ENCODE measurements around the gene MT1M. TPM values are rescaled to one million over a fixed set of nuclear protein-coding genes. Genes with fewer than 3 reads are reported as not detected.
A peak's percentile ranks its signal among the peaks of the same experiment; 100 is the strongest.

The MT1M gene
- total RNA-seq, 1 donor = 10.3 TPM

DNA sequence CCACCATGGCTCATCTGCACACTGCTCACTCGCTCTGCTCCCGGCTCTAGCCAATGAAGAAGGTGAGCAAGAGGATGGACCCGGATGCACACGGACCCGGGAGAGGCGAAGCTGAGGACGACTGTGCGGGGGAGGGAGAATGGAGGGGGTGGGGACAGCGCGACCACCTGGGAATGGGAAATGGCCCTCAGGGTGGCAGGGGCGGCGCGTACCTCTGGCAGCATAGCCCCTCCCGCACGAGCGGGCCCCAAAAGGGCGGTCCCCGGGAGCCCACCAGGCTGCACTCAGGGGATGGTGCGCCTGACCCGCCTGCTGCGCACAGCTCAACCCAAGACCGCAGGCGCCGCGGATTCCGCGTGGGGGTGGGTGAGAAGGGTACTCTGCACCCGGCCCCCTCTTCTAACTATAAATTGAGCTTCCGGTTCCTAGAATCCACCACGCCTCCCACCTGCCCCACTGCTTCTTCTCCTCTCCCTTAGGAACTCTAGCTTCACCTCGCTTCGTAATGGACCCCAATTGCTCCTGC lies 43.3 kb downstream of the MT1M start:
- TF ChIP-seq, protein P1, sequence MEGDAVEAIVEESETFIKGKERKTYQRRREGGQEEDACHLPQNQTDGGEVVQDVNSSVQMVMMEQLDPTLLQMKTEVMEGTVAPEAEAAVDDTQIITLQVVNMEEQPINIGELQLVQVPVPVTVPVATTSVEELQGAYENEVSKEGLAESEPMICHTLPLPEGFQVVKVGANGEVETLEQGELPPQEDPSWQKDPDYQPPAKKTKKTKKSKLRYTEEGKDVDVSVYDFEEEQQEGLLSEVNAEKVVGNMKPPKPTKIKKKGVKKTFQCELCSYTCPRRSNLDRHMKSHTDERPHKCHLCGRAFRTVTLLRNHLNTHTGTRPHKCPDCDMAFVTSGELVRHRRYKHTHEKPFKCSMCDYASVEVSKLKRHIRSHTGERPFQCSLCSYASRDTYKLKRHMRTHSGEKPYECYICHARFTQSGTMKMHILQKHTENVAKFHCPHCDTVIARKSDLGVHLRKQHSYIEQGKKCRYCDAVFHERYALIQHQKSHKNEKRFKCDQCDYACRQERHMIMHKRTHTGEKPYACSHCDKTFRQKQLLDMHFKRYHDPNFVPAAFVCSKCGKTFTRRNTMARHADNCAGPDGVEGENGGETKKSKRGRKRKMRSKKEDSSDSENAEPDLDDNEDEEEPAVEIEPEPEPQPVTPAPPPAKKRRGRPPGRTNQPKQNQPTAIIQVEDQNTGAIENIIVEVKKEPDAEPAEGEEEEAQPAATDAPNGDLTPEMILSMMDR (IDR thresholded peaks at IDR 0.05; ENCODE audit: insufficient read depth, low read length) = no peak
- no peak overlapping the region for H3K4me3 ChIP-seq (ENCODE audit: low read depth, low read length)
- no peak for DNase-seq (ENCODE audit: low read depth)

DNA sequence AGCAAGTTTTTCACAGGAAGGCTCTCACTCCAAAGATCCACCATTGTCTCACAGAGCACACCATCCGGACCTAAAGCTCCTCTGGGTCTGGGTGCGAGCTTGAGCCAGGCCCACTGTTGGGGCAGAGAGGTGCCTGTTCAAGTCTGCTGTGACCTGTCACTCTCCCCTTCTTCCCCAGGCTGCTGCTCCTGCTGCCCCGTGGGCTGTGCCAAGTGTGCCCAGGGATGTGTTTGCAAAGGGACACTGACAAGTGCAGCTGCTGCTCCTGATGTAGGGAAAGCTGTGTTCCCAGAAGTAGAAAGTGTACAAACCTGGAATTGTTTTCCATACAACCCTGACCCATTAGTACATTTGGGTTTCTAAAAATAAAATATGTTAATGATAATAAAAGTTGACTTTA lies 45.0 kb downstream of the MT1M start:
- no peak overlapping the region for H3K4me3 ChIP-seq (ENCODE audit: low read depth, low read length)
- TF ChIP-seq, protein P1 (IDR thresholded peaks at IDR 0.05; ENCODE audit: insufficient read depth, low read length) = no peak
- DNase-seq (ENCODE audit: low read depth) = no peak

DNA sequence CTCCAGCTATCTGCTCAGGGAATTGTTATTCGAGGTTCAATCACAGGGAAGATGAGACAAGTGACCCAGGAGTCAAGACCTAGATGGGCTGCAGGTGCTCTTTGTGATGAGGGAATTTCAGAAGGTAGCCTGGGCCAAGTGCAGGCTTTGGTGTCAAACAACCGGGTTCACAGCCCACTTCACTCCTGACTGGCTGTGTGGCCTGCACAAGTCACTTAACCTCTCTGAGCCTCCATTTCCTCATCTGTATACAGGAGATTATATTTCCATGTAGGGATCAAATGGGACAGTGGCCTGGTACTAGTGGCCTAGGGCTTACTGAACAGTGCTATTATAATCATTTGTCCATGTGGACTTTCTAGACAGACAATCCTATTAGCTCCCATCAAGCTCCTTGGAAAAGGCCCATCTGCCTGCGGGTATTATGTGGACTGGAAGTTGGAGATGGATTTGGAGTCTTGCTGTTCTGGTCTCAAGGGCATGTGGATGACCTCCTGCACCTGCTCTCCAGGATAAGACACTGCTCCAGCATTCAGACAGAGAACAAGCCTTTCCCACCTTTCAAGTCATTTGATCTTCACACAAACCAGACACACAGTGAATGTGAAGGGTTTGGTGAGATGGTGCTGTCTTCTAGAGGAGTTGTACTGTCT lies 46.7 kb downstream of the MT1M start:
- no peak for DNase-seq (ENCODE audit: low read depth)
- H3K4me3 ChIP-seq (ENCODE audit: low read depth, low read length) = no peak overlapping the region
- TF ChIP-seq, protein P1 (IDR thresholded peaks at IDR 0.05; ENCODE audit: insufficient read depth, low read length) = no peak

DNA sequence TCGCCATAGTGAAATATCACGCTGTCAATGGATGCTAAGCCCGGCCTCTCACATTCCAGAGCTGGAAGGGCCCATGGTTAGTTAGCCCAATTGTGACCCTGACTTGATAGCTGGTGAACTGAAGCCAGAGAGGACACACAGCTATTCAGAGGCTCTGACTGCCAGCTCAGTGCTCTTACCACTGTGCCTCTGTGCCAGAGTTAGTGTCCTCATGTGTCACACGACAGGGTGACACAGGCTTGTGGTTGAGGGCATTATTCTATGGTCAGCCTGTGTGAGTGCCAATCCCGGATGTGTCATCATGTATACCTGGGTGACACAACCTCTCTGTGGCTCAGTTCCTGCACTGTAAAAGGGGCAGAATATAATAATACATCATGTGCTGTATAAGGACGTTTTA lies 47.4 kb downstream of the MT1M start:
- DNase-seq (ENCODE audit: low read depth) = no peak
- TF ChIP-seq, protein P1 (IDR thresholded peaks at IDR 0.05; ENCODE audit: insufficient read depth, low read length) = no peak
- H3K4me3 ChIP-seq (ENCODE audit: low read depth, low read length) = no peak overlapping the region

DNA sequence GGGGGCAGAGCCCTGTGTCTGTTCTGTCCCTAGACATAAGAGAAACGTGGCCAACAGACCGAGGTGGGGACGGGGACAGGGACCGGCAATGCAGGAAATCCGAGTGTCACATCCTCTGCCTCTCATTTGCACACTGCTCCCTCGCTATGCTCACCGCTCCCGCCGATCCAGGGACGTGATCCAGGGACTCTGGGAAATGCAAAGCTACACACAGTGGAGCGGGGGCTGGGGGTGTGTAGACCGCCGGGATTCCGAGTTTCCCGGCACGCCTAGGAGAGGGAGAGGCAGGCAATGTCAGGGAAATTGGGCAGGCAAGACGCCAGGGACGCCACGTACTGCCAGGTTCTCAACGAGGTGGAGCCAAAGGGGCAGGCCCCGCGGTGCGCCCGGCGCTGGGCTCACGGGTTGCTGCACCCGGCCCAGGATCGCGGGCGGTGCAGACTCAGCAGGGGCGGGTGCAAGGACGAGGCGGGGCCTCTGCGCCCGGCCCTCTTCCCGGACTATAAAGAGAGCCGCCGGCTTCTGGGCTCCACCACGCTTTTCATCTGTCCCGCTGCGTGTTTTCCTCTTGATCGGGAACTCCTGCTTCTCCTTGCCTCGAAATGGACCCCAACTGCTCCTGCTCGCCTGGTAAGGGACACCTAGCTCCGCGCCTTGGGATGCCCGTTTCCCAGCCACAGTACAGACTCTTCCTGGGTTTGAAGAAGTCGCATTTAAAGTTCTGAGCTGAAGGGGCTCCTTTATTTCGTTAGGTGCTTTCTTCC lies 49.7 kb downstream of the MT1M start, which contains the start of gene MT1X:
Gene MT1X, plus strand, starts transcription at position 532 of the 764 bp plus-strand sequence. Its CDS starts 71 bp downstream, at position 603.
- TF ChIP-seq, protein P1 (IDR thresholded peaks at IDR 0.05; ENCODE audit: insufficient read depth, low read length) = no peak
- peak within 1 kb of the TSS; percentile 79 for H3K4me3 ChIP-seq (ENCODE audit: low read depth, low read length)
- DNase-seq (ENCODE audit: low read depth) = peak; percentile 89

DNA sequence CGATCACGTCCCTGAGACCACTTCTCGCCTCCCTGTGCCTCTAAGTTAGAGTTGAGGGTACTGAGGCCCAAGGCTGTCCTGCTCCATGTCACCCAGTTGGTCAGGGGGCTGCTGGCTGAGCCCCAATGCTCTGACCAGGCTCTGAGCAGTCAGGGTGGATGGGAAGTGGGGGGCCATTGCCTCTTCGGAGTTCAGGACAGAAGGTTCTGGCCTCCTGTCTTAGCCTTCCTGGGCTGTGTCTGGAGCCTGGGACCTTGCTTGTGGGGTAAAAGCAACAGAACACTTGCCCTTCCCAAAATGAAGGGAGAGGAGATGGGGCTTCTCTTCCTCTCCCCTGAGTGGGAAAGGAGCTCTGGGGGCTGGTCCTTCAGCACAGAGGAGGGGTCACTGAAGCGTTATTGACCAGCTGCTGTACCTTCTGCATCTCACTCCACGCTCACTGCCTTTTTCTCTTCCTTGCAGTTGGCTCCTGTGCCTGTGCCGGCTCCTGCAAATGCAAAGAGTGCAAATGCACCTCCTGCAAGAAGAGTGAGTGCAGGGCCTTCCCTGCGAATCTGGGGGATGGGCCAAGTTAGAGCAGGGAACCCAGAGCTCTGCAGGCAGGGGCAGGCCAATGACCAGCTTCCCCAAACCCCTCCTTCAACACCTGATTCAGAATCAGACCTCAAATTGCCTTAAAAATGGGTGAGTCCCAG lies 50.4 kb downstream of the MT1M start:
- no peak for DNase-seq (ENCODE audit: low read depth)
- TF ChIP-seq, protein P1 (IDR thresholded peaks at IDR 0.05; ENCODE audit: insufficient read depth, low read length) = no peak
- peak overlapping the region; percentile 79 for H3K4me3 ChIP-seq (ENCODE audit: low read depth, low read length)

Other genes with a start within 250 kb of the MT1M start
- gene AMFR, start 207.1 kb upstream of the MT1M start, total RNA-seq (ENCODE audit: low replicate concordance) = 133 and 312 TPM in 2 replicates
- gene NUDT21, start 181.3 kb upstream of the MT1M start, total RNA-seq (ENCODE audit: low replicate concordance) = 51.6 and 116 TPM in 2 replicates
- gene OGFOD1, start 181.1 kb upstream of the MT1M start, total RNA-seq (ENCODE audit: low replicate concordance) = 50.0 and 95.0 TPM in 2 replicates
- 58.9 and 85.0 TPM in 2 replicates for gene BBS2, start 112.6 kb upstream of the MT1M start, total RNA-seq (ENCODE audit: low replicate concordance)
- not detected in 2 replicates for gene MT4, start 67.6 kb upstream of the MT1M start, total RNA-seq (ENCODE audit: low replicate concordance)
- not detected in 2 replicates for gene MT3, start 43.1 kb upstream of the MT1M start, total RNA-seq (ENCODE audit: low replicate concordance)
- 8.3 and 114 TPM in 2 replicates for gene MT2A, start 24.1 kb upstream of the MT1M start, total RNA-seq (ENCODE audit: low replicate concordance)
- 54.7 and 103 TPM in 2 replicates for gene MT1E, start 6.9 kb upstream of the MT1M start, total RNA-seq (ENCODE audit: low replicate concordance)
- 0.72 TPM in 1 of 2 replicates, not detected in the other for gene MT1A, start 6.0 kb downstream of the MT1M start, total RNA-seq (ENCODE audit: low replicate concordance)
- not detected in 2 replicates for gene MT1B, start 19.2 kb downstream of the MT1M start, total RNA-seq (ENCODE audit: low replicate concordance)
- 0.18 TPM in 1 of 2 replicates, not detected in the other for gene MT1F, start 25.3 kb downstream of the MT1M start, total RNA-seq (ENCODE audit: low replicate concordance)
- gene MT1G, start 35.4 kb downstream of the MT1M start, total RNA-seq (ENCODE audit: low replicate concordance) = not detected in 2 replicates
- gene MT1H, start 37.2 kb downstream of the MT1M start, total RNA-seq (ENCODE audit: low replicate concordance) = not detected in 2 replicates
- 39.9 and 155 TPM in 2 replicates for gene MT1X, start 49.8 kb downstream of the MT1M start, total RNA-seq (ENCODE audit: low replicate concordance)
- gene NUP93, start 97.5 kb downstream of the MT1M start, total RNA-seq (ENCODE audit: low replicate concordance) = 22.9 and 45.5 TPM in 2 replicates
- not detected in 2 replicates for gene SLC12A3, start 232.5 kb downstream of the MT1M start, total RNA-seq (ENCODE audit: low replicate concordance)

Measured in fibroblast of the aortic adventitia (primary cell).